HG03025 (cell line): ENCODE data around the gene DPP8.
"Not testable (repeated sequence)": the region's sequence is repeated elsewhere in the genome, so short reads cannot be mapped to it uniquely, and the experiment has no call there.

ENCODE experiments used
- ATAC-seq: cut with Tn5 transposase; IDR thresholded peaks from one replicate; pipeline ENCODE4 v1.9.1; 2021; ENCODE audit warnings: mild to moderate bottlenecking, moderate library complexity; ENCODE audit not compliant: unreplicated experiment, low FRiP score

The DPP8 gene

DNA sequence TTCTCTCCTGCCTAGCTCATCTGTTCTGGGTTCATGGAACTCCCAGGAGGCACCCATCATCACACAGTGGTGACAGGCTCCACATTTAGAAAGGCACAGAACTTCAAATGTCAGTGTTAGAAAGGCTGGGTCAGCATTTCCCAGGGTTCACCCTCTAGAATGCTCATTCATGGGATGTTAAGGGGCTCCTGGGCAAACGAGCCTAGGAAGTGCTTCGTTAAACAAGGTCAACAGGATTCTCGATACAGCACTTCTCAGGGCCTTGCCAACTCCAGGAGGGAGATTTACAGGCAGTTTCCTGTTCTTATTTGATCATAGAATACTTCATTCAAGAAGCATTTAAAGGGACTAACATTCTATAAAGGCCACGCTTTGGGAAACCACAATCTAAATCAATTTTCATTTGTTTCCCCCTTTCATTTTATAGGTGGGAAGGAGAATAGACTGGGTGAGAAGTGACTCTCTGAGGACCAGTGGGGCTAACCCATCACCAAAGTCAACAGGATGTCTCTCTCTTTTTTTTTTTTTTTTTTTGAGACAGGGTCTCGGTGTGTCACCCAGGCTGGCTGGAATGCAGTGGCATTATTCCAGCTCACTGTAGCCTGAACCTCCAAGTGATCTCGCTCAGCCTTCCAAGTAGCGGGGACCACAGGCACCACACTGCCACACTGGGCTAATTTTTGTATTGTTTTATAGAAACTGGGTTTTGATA is 109.0 kb downstream of the DPP8 start:
- no peak for ATAC-seq

DNA sequence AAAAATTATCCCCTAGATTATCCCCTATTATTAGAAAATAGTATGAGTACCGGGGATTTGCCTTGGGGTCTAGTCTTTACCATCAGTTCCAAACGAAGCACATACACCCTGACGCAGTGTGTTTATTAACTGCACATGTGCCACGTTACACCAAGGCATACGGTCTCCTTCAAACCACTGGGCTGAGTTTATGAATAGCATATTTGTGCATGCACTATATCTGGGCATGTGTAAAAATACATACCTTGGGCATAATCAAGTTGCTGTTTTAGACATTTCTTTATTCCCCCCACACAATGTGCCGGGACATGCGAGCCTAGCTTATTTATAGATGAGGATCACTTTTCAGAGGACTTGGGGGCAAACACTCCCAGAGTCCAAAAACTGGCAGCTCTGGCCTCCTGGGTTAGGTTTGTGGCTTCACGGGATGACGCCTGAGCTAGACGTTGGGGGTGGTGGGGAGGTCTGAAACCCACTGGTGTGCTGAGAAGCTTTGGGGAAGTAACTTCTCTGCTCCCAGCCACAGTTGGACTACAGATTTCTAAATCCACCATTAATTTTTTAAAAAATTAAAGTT is 111.0 kb downstream of the DPP8 start:
- ATAC-seq, result no peak

DNA sequence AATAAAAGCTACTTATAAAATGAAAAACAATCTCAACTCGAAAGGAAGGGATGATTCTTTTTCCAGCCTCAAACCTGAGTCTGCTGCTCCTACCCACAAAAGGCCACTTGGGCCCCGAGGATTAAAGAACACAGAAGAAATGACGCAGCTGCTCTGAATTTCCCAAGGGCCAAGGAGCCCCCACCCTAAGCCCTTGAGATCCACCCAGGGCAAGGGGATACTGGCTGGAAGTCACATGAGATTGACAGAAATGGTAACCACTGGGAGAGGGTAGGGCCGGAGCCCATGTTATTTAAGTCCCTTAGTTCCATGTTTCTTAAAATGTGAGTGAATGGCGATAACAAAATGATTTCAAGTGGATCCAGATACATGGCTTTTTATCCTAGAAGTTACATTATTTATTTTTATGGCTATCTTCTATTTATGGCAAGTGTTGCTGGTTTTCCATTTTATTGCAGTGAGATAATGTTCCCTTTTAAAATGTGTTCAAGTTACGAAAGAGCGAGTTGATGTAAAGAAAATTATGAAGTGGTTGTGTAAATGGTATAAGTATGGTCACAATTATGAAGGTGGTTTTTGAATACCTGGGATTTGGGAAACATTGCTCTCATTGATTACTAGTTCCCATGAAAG is 111.6 kb downstream of the DPP8 start:
- no peak for ATAC-seq

DNA sequence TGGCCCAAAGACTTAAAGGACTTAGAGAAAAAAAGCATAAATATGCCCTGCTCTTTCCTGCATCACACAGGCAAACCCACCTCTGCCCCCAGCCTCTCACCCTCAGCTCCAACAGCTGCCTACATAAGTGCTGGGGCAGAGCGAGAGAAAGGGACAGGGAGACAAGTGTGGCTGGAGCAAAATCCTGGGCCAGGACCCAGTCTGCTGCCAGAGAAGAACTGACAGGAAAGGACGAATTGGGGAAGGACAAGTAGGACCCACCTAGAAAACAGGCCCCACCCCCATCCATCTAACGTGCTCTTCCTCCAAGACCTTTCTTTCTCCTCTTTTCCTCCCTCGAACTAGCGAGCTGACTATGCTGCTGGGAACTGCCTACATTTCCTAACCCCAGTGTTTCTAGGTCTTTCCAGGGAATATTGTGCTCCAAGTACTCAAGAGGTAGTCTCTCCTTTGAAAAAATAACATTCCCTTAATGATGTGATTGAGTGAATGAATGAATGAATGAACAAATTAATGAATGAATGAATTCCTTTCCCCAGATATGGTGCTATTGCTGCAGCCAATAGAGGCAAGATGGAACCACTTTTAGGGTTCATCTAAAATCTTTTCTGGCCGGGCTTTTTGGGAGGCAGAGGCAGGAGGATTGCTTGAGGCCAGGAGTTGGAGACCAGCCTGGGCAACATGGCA is 113.2 kb downstream of the DPP8 start:
- ATAC-seq, result no peak

DNA sequence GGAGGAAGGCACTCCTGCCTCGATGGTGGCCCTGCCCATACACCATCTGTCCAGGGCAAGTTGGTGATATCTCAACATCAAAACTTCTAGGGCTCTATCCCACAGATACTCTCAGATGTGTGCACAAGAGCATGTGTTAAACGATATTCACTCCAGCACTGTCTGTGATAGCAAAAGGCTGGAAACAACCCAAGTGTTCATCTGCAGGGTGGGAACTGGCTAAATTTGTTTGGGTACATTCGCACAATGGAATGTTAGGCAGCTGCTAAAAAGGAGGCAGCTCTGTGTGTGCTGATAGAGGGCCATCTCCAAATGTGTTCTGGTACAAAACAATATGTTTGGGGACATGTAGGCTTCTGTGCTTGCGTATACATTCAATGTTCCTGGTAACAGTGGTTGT is 114.5 kb downstream of the DPP8 start:
- ATAC-seq, result no peak

DNA sequence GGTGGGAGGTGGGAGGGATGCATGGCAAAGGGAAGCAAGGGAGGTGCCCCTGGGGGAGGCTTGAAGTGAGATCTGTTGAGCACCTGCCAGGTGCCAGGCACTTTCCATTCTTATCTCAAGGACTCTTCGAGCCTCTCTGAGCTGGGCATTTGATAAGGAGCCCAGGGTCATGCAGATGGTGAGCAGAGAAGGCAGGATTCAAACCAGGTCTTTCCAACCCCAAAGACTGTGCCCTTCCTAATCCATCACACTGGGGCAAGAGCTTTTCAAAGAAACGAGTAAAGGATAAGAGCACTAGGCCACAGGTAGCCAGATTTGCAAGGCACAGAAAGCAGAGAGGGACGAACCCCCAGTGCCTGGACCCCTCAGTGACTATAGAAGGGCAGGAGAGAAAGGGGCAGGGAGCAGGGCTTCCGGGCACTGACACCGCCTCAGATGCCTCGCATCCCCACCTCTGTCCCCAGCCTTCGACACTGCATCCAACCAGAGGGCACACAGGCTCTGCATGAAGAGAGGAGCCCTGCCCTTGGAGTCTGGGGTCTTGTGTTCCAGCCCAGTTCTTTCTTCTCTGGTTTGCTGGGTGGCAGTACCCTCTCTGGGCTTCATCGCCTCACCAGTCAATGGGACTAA is 115.8 kb downstream of the DPP8 start:
- no peak for ATAC-seq

DNA sequence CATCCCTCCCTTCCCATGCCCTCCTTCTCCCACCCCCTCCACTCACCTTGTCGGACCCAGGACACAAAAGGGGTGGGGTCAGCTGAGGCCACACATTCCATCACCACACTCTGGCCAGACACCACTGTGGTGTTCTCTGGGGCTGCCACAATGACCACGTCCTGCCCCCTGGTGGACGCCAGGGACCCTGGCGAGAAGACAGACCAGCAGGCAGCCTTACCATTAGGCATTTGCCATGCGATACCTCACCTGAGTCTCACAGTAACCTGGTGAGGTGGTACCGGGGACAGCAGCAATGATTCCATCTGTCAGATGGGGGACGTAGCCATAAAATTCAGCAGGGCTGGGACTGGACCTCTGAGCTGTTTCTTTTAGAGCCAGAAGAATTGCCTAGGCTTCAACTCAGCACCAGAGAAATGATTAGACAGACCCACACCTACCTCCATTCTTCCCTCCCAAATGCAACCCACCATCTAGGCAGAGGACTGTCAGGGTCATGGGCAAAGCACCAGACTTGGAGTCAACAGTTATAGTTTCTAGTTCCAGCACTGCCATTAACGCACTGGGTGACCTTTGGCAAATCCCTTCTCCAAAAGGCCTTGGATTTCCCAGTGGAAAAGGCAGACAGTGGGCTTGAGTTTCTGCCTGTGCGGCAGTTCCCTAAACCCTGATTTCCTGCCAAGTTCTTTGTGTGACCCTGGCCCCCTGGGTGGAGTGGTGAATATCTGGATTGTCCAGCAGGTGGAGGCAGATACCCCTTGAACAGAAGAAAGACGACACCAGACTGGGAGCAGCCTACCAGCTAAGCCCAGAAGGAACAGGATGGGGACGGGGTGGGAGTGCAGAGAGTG is 116.5 kb downstream of the DPP8 start:
- no peak for ATAC-seq

DNA sequence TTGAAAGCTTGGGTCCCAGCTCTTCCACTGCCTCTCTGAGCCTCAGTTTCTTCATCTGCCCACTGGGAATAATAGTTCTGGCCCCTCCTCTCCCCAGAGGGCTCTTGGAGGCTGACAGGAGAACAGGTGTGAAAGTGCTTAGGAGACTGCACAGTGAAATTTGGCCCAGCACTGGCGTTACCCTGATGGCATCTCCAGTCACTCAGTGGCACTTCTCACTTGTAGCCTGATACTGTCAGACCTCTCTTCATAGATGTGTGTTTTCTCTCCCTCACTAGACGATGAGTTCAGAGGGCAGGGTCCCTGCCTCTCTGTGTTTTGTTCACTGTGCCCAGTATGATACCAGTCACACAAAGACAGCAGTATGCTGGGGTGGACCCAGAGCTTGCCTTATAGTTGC is 117.5 kb downstream of the DPP8 start:
- ATAC-seq, result no peak

DNA sequence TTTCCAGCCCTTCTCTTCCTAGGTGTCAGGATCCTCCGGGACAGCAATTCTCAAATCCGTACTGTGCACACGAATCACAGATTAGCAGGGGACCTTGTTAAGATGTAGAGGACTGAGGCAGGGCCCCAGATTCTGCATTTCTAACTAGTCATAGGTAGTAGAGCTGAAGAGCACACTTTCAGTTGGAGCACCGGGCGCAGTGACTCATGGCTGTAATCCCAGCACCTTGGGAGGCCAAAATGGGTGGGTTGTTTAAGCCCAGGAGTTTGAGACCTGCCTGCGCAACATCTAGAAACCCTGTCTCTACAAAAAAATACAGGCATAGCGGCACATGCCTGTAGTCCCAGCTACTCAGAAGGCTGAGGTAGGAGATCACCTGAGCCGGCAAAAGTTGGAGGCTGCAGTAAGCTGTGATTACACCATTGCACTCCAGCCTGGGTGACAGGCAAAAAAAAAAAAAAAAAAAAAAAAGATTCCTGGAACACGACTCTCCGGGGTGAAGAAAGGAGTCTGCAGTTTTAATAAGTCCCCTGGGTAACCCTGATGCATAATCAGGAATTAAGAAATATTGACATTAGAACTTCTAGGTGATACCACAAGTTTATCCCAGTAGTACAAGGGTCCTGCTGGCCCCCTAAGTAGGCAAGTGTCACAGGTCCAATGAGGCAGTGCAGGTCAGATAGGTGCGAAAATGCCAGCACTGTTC is 118.3 kb downstream of the DPP8 start:
- ATAC-seq, result no peak

DNA sequence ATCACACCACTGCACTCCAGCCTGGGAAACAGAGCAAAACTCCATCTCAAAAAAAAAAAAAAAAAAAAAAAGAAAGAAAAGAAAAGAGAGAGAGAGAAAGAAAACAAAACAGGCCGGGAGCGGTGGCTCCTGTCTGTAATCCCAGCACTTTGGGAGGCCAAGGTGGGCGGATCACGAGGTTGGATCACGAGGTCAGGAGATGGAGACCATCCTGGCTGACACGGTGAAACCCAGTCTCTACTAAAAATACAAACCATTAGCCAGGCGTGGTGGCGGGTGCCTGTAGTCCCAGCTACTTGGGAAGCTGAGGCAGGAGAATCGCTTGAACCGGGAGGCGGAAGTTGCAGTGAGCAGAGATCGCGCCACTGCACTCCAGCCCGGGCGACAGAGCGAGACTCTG is 119.0 kb downstream of the DPP8 start:
- not testable (repeated sequence) for ATAC-seq

DNA sequence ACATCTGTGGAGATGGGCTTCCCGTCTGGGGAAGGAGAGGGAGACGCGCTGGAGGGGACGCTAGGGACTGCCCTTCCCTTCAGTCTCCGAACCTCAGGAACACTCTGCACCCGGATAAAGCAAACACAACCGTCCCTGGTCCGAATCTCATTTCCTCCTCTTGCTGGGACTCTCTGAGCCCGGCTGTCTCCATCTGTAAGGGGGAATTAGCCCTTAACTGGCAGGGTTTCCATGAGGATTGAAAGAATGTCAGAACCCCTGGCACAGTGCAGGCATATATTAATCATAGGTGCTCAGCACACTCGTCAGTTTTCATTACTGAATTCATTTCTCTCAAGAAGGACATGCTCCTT is 120.5 kb downstream of the DPP8 start:
- ATAC-seq, result no peak

DNA sequence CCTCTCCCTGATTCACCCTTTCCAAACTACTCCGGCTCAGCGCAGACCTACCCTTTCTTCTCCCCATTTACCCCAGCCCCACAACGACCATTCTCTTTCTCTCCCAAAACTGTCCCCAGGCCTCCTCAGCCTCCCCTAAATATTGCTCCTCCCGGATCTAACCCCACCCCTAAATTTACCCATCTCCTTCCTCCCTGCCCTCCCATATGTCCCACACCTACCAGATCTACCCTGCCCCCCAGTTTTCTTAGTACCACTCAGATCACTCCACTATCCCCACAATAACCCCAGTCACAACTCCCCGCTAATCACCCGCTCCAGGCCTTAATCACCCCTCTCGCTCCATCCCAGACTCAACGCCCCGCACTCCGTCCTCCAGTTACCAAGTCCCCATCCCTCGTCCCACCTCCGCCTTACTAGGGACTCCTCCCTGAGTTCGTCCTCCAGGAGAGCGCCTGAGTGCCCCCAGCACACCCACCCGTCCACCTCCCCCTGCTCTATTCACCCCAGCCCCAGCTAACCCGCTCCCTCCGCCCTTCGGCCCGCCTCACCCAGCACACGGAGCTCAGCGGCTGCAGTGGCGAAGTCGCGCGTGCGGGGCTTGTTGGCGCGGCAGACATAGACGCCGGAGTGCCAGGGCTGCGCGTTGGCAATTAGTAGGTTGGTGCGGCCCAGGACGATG is 121.1 kb downstream of the DPP8 start:
- no peak for ATAC-seq

DNA sequence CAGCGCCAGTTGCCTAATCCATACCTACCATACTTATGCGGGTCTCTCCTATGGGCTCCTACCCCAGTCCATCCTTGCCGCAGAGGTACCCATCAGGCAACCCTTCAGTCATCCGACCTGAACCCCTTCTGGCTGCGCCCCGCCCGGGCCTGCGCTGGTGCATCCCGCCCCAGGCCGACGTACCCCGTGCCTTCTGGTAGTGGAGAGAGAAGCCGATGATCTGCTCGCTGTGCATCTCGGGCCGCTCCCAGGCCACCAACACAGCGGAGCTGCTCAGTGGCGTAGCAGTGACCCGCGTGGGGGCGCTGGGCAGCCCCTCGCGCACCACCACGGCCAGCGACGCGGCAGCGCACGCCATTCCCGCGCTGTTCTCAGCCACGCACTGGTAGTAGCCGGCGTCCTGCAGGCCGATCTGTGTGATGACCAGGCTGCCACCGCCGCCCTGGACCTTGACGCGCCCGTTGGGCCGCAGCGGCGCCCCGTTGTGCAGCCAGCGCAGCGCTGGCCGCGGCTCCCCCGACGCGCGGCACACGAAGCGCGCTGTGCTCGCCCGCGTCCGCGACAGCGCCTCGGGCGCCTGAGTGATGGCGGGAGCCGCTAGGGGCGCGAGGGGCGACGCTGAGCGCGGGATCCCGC is 121.8 kb downstream of the DPP8 start:
- ATAC-seq, result no peak

DNA sequence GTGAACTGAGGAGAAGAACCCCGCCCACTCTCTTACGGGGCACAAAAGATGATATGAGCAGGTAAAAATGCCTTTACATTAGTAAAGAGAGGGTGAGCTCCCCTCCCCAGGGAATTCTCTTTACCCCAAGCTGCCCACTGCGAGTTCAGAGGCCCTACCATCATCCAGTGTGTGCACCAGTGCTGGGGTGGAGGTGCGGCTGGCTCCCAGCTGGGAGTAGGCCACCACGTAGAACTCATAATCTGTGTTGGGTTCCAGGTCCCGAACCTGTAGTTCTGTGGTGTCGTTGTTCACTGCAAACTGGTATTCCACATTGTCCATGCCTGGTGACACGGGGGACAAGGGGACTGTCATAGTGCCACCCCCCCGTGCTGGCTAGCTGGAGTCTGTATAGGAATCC is 122.6 kb downstream of the DPP8 start:
- no peak for ATAC-seq

DNA sequence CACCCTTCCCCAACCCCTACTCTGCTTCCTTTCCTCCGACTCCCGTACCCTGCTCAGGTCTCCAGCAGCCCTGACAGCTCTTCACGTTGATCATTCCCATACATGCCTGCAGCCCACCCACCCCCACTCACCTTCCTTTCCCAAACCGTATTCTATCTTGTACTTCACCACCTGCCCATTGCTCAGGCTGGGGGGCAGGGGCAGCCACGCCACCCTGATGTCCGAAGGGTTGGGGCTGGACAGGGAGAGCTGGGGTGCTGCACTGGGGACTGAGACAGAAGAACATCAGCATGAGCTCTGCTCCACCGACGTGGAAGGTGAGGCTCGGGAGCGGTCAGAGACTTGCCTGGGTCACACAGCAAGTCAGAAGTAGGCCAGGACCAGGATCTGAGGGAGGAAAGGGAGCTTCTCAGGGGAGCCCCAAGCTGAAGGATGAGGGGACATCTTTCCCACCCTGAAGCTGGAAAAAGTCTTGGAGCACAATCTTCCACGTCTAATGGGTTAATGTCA is 123.2 kb downstream of the DPP8 start:
- no peak for ATAC-seq

DNA sequence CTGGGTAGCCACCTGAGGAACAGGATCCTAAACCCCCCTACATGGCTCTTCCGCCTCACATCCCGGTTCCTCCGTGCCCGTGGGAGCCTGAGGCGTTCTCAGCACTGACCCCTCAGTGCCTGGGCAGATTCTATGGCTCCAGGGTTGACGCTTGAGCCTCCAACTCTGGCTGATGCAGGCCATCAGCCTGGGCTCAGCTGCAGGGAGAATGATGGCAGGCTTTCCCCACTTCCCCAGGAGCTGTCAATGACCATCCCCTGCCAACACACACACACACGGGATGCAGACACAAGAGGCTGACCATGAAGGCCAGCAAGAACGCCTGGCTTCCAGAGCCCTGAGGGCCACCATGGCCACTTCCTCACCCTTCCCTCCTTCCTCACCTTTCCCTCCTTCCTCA is 123.9 kb downstream of the DPP8 start:
- ATAC-seq, result no peak

DNA sequence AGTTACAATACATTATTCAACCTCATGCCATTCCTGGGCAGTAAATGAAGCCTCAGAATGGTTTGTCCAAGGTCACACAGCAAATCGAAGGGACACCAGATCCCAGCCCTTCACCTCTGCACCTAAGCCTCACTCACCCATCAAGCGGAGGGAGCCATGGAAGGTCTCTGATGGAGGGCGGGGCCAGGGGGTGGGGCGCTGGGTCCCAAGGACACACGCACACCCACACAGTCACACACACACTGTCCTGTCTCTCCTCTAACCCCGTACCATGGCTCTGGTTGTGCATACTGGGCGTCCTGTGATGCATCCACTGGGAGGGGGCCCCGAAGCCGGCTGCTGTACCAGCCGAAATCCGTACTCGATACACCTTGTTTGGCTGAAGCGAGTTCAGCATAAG is 124.4 kb downstream of the DPP8 start:
- ATAC-seq, result no peak
